Mesenteric fat pad (tissue), 1 donor: ENCODE data around the gene LTB4R2. TPM values are rescaled to one million over a fixed set of nuclear protein-coding genes. Genes with fewer than 3 reads are reported as not detected.

ENCODE experiments used
- DNase-seq: peaks from one replicate; pipeline ENCODE4 v3.0.0-alpha.2; 2020; ENCODE audit warnings: low spot score
- total RNA-seq: library from RNA; stranded (reverse); fragmentation: NEBNext Ultra II Directional; extraction: Animal tissue kit (Norgen Biotek cat#: 25700); gene quantifications from one replicate; pipeline ENCODE4 v1.2.1, GENCODE V29; 2021
- donor health status: DM: yes; HTN: yes; CAD: no.

LTB4R2 gene
- total RNA-seq, 1 donor from 2014 or later, result 7.2 TPM

DNA sequence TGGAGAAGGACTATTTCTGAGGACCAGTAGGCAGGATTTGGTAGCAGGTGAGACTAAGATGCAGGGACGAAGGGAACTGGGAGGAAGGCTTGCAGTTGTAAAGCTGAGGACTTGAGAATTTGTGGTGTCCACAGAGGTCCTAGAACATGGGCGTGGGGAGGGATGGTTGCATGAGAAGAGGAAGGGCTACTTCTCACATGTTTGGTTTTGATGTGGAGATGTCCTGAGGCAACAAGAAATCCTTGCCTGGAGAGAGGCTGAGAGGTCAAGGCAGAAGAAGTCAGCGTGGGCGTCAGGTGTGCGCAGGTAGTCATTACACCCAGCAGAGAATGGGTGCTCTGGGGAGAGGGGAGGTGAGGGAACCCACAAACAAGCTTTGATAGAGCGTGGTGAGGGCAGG lies 32.9 kb upstream of the LTB4R2 start:
- DNase-seq, result no peak

DNA sequence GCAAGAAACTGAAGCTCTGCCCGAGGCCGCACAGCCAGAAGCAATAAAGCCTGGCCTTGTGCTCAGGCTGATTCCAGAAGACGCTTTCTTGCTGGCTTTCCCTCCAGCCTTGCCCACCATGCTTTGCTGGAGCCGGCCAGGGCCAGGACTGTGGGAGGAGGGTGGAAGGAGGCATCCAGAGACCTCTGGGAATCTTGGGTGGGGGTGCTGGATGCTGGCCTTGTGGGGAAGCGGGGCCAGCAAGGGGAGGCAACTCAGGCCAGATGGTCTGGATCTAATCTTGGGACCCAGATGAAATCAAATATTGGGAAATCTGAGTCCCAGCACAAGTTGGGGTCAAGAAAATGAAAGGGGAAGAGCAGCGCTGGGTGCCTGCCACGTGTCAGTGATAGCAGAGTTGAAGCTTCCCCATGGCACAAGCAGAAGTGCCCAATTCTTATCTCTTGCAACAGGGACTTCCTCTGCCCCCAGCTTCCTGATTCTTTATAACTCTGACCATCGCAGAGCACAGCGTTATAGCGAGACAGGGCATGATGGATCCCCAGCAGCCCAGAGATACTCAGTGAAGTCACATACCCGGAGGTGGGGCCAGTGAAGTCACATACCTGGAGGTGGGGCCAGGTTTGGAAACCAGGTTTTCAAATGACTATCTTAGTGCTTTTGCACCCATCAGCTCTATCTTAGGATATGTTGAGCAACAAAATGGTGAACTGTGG lies 32.2 kb upstream of the LTB4R2 start:
- no peak for DNase-seq

DNA sequence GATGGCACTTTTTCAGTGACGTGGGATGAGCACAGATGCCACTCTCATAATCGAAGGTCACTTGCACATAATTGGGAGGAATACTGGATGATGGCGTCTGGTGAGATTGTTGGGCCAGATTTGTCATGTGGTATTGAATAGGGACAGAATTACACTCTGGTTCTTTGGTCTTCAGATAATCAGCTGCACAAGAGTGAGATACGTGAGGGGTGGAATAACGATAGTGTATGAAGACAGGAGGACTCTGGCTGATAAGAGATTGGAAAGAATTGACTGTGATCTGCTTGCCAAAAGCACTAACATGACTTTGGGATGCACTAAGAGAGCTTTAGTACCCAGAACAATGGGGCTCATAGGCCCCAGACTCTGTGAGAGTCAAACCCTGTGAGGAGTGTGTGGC lies 31.5 kb upstream of the LTB4R2 start:
- DNase-seq, result no peak

GRCh38 chr14:24279301-24280186 lies 30.4 kb upstream of the LTB4R2 start:
- DNase-seq, result no peak

- no peak for DNase-seq
These were observed 29.0 kb upstream of the LTB4R2 start for GRCh38 chr14:24280797-24281460.

GRCh38 chr14:24281636-24282035 lies 28.3 kb upstream of the LTB4R2 start:
- no peak for DNase-seq

DNA sequence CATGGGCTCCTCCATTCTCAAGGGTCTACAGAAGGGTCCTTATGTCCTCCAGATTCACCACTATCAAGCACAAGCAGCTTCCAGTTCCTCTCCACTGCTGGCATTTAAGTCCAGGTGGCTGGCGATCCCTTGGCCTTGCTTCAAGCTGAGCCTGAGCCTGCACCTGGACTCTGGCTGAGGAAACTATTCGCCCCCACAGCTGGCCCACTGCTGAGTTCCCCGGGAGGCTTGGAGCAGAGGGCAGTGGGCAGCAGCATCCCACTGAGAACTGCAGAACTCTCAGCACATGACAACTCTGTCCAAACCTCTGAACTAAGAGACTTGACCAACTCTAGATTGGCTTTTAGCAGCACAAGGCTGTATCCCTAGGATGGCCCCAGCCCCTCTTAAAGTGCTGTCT lies 27.2 kb upstream of the LTB4R2 start:
- DNase-seq, result no peak

- DNase-seq, result no peak
These were observed 26.0 kb upstream of the LTB4R2 start for GRCh38 chr14:24283796-24284460.

DNA sequence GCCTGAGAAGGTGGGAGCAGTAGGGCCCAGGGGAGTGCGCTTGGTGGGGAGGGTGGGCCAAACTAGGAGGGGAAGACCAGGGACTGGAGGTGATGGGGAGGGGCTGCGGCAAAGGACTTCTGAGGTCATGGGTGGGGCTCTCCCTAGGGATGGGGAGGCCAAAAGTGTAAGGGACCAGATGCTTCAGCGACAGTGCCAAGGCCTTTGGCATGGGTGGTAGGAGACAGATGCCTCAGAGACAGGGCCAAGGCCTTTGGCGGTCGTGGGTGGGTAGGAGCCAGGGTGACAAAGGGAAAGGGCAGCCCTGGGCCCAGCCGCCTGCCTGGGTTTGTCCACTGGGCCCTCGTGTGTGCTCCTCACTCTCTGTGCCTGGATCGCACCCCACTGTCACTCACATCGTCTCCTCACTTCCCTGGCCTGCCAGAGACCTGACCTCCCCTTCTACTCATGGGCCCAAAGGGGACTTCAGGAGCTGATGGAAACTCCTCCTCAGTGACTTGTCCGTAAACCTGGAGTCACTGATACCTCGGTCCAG lies 25.4 kb upstream of the LTB4R2 start:
- DNase-seq, result no peak

DNA sequence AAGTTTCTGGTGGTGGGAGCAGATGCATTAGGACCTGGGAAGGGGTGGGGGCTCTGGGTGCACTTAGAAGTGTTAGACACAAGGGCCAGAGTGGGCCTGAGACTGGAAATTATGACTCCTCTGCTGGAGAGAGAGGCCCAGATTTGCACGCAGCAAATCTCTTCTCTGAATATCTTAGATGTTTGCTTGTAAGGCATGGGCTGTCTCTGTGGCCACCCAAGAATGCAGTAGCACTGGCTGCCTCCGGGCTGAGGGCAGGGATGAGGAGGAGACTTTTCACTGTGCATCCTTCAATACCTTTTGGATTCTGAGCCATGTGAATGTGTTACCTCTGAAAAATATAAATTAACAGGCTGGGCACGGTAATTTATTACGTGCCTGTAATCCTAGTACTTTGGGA lies 24.6 kb upstream of the LTB4R2 start:
- DNase-seq, result no peak

DNA sequence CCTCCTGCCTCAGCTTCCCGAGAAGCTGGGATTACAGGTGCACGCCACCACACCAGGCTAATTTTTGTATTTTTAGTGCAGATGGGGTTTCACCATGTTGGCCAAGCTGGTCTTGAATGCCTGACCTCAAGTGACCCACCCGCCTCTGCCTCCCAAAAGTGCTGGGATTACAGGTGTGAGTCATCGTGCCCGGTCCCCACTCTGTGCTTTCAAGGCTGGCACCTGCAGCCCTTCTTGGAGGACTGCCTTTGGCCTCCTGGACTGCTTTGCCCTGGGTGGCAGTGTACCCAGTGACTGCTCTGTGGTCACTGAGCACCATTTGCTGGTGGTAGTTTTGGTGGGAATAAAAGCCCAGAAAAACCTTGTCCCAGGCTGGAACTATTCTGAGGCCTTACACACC lies 22.9 kb upstream of the LTB4R2 start:
- DNase-seq, result no peak

GRCh38 chr14:24289649-24290280 lies 20.2 kb upstream of the LTB4R2 start:
- no peak for DNase-seq

DNA sequence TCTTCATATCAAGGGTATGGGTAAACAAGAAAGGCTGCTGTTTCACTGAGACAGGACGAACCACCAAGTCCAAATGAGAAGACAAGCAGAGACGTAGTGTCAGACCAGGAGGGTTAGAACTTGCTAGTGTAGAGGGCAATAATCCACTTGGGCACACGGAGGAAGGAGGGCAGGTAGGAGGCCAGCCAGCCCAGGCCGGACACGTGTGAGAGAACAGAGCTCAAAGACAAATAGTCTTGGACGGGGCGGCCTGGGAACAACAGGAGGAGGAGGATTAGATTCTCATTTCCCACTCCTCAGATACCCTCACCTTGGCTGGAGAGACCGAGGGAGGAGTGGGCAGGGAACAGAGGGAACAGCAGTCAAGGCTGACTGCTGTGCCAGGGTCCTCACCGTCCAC lies 19.2 kb upstream of the LTB4R2 start:
- DNase-seq, result no peak

GRCh38 chr14:24291446-24292117 lies 18.4 kb upstream of the LTB4R2 start:
- no peak for DNase-seq

DNA sequence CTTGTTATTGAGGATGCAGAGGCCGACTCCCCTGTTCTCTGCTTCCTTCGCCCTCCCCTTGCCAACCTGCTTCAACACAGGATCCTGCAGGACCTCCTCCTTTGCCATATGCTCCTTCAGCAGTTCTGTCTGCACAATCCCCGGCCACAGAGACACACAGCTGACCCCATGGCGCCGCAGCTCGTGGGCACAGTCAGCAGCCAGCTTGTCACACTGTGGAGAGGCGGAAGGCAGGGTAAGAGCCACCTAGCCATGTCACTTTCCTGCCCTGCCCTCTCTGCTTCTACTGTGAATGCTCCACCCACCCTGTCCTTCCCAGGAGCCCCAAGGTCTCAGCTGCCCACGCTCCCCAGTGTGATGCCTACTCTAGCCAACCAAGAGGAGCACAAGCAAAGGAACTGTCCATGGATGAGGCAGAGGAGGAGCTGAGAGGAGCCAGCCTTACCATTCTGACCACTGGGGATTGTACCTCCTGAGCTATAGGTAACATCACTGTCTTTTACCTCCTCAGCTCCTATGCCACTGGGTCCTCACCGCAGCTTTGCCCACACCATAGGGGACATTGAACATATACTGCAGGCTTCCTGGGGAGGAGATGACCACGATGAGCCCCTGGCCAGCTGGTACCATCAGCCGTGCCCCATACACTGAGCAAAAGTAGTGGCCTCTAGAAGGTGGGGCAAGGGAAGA lies 17.7 kb upstream of the LTB4R2 start:
- no peak for DNase-seq

DNA sequence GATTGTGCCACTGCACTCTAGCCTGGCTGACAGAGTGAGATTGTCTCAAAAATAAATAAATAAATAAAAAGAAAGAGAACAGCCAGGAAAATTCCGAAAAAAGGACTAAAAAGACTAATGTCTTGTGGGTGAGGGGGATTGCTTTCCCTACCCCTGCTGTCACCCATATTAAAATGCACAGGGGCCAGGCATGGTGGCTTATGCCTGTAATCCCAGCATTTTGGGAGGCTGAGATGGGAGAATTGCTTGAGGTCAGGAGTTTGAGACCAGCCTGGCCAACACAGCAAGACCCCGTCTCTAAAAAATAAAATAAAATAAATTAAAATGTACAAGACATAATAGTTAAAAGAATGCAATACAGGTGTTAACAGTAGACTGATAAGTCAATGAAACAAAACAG lies 16.4 kb upstream of the LTB4R2 start:
- no peak for DNase-seq

GRCh38 chr14:24296341-24297157 lies 13.4 kb upstream of the LTB4R2 start:
- no peak for DNase-seq

DNA sequence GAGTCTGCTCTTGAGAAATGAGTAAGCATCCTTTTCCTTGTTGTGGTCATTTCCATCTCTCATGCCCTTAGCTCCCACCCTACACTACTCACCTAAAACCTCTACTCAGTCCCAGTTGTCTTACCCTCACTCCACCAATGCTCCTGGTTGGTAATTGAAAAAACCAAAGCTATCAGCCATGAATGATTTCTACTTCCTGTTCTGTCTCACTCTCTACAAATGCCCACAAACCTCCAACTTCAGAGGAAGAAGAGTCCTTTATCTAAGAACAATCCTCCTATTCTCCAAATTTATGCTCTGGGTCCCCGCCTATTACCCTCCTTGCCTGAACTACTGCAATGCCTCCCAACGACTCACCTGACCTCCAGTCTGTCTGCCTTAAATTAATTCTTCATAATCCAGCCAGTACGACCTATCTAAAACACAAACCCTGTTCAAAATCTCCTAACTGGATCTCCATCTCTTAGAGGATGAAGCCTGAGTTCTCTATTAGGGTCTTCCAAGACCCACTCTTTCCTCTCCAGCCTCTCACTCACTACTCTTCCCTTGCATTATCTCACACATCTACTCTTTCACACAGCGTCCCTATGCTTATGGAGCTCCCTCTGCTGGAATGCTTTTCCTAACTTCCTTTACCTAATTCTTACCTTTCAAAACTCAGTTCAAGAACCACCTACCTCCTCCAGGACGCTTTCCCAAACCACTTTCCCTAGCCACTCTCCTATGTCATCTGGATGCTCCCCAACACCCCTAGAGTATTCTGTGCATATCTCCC lies 12.6 kb upstream of the LTB4R2 start:
- no peak for DNase-seq
